ENCODE measurements around the gene DPP9.
"Not testable (repeated sequence)": the region's sequence is repeated elsewhere in the genome, so short reads cannot be mapped to it uniquely, and the experiment has no call there.

The DPP9 gene

GRCh38 chr19:4723595-4724514 lies at the start of gene DPP9:
Gene DPP9, minus strand, starts transcription at chr19:4723842. Its CDS starts 3,936 bp downstream, at chr19:4719906.
- peak; percentile 99 for DNase-seq

- no peak for DNase-seq
Observed at GRCh38 chr19:4773047-4773640, 49.5 kb upstream of the DPP9 start.

GRCh38 chr19:4772566-4772965 lies 48.9 kb upstream of the DPP9 start:
- no peak for DNase-seq

GRCh38 chr19:4768934-4769777 lies 45.5 kb upstream of the DPP9 start:
- peak; percentile 93 for DNase-seq

GRCh38 chr19:4764393-4764660 lies 40.7 kb upstream of the DPP9 start:
- no peak for DNase-seq

- DNase-seq: no peak
Observed at GRCh38 chr19:4763021-4763420, 39.4 kb upstream of the DPP9 start.

- no peak for DNase-seq
Observed at GRCh38 chr19:4760285-4760650, 36.6 kb upstream of the DPP9 start.

- peak; percentile 84 for DNase-seq
Observed at GRCh38 chr19:4759388-4760284, 36.0 kb upstream of the DPP9 start.

GRCh38 chr19:4758659-4759058 lies 35.0 kb upstream of the DPP9 start:
- no peak for DNase-seq

- DNase-seq: no peak
Observed at GRCh38 chr19:4758082-4758481, 34.4 kb upstream of the DPP9 start.

- DNase-seq: no peak
Observed at GRCh38 chr19:4755459-4755858, 31.8 kb upstream of the DPP9 start.

GRCh38 chr19:4754248-4754647 lies 30.6 kb upstream of the DPP9 start:
- DNase-seq: no peak

- DNase-seq: no peak
Observed at GRCh38 chr19:4749870-4750590, 26.4 kb upstream of the DPP9 start.

- no peak for DNase-seq
Observed at GRCh38 chr19:4748589-4748988, 24.9 kb upstream of the DPP9 start.

GRCh38 chr19:4748185-4748584 lies 24.5 kb upstream of the DPP9 start:
- no peak for DNase-seq

GRCh38 chr19:4745986-4746385 lies 22.3 kb upstream of the DPP9 start:
- DNase-seq: no peak

- DNase-seq: not testable (repeated sequence)
Observed at GRCh38 chr19:4745175-4745574, 21.5 kb upstream of the DPP9 start.

GRCh38 chr19:4744451-4745174 lies 21.0 kb upstream of the DPP9 start:
- DNase-seq: no peak

- DNase-seq: no peak
Observed at GRCh38 chr19:4742723-4743646, 19.3 kb upstream of the DPP9 start.

GRCh38 chr19:4740092-4740491 lies 16.4 kb upstream of the DPP9 start:
- no peak for DNase-seq
